Hepatocyte (in vitro differentiated cells): Measurements from ENCODE around the gene DMD. TPM values are rescaled to one million over a fixed set of nuclear protein-coding genes. Genes with fewer than 3 reads are reported as not detected.

Source experiments
- DNase-seq: peaks from one replicate; pipeline ENCODE4 v3.0.0-alpha.2; 2016; ENCODE audit warnings: low spot score
- H2AFZ ChIP-seq: fragments of 200-600 bp; sonication (generic); 2 replicates; pipeline ENCODE4 v1.6.0; 2016; ENCODE audit warnings: antibody characterized with exemption, mild to moderate bottlenecking
- H3K27ac ChIP-seq: fragments of 200-600 bp; sonication (generic); 2 replicates; pipeline ENCODE4 v1.5.1; 2016; ENCODE audit warnings: mild to moderate bottlenecking
- H3K27me3 ChIP-seq: fragments of 200-600 bp; sonication (generic); 2 replicates; pipeline ENCODE4 v1.6.1; 2016
- H3K36me3 ChIP-seq: fragments of 200-600 bp; sonication (generic); replicated peaks from 2 replicates; pipeline ENCODE4 v1.5.1; 2016; ENCODE audit warnings: low read depth; ENCODE audit not compliant: insufficient read depth
- H3K4me1 ChIP-seq: fragments of 200-600 bp; sonication (generic); 2 replicates; pipeline ENCODE4 v1.5.1; 2016; ENCODE audit warnings: mild to moderate bottlenecking, moderate library complexity; ENCODE audit not compliant: insufficient read depth
- H3K4me2 ChIP-seq: fragments of 200-600 bp; sonication (generic); 2 replicates; pipeline ENCODE4 v1.6.0; 2016
- H3K4me3 ChIP-seq: fragments of 200-600 bp; sonication (generic); 2 replicates; pipeline ENCODE4 v1.5.1; 2016; ENCODE audit warnings: mild to moderate bottlenecking
- H3K79me2 ChIP-seq: fragments of 200-600 bp; sonication (generic); 2 replicates; pipeline ENCODE4 v1.6.0; 2017; ENCODE audit warnings: mild to moderate bottlenecking
- H3K9me2 ChIP-seq: fragments of 200-600 bp; sonication (generic); replicated peaks from 2 replicates; pipeline ENCODE4 v1.6.0; 2017; ENCODE audit warnings: mild to moderate bottlenecking; ENCODE audit not compliant: insufficient read depth
- H3K9me3 ChIP-seq: fragments of 200-600 bp; sonication (generic); 2 replicates; pipeline ENCODE4 v1.5.1; 2016; ENCODE audit warnings: low read depth, mild to moderate bottlenecking
- H4K20me1 ChIP-seq: fragments of 200-600 bp; sonication (generic); 2 replicates; pipeline ENCODE4 v1.6.0; 2016; ENCODE audit warnings: mild to moderate bottlenecking; ENCODE audit not compliant: insufficient read depth, poor library complexity, severe bottlenecking
- CTCF ChIP-seq: fragments of 200-600 bp; sonication (generic); IDR thresholded peaks from 2 replicates; pipeline ENCODE4 v1.5.1; 2016; ENCODE audit warnings: antibody characterized with exemption, mild to moderate bottlenecking; ENCODE audit not compliant: poor library complexity
- EZH2 ChIP-seq: fragments of 200-600 bp; sonication (generic); IDR thresholded peaks from 2 replicates; pipeline ENCODE4 v1.6.1; 2016; ENCODE audit warnings: antibody characterized with exemption, mild to moderate bottlenecking, borderline replicate concordance
- EZH2phosphoT487 ChIP-seq: fragments of 200-600 bp; sonication (generic); IDR thresholded peaks from one replicate; pipeline ENCODE4 v1.6.1; 2018; ENCODE audit warnings: antibody characterized with exemption, mild to moderate bottlenecking, low read depth, moderate library complexity; ENCODE audit not compliant: unreplicated experiment, severe bottlenecking
- WGBS: methylation state at CpG from one replicate; pipeline ENCODE4 v1.1.6; 2016; ENCODE audit warnings: low lambda C conversion rate; ENCODE audit errors: missing lambda C conversion rate; 5-methylcytosine and 5-hydroxymethylcytosine counted together
- polyA plus RNA-seq: library from polyadenylated mRNA; unstranded; fragments of >200 nt; fragmentation: Nextera tagmentation; extraction: Ambion mirVana; gene quantifications from 2 replicates; pipeline ENCODE4 v1.2.1, GENCODE V29; 2016
- total RNA-seq: library from RNA; depleted of rRNA; stranded (reverse); fragments of >200 nt; gene quantifications from 2 replicates; pipeline ENCODE4 v1.2.3, GENCODE V29; 2014

Gene DMD
- total and polyA plus RNA-seq, 2 experiments from 2014 or later, result 14.2 to 27.8 TPM

- no peaks in the 10 kb centered on the region for H4K20me1 ChIP-seq
- no peaks in the 10 kb centered on the region for H3K9me2 ChIP-seq
- TF ChIP-seq EZH2, result no peak
- TF ChIP-seq EZH2phosphoT487, result no peak
- TF ChIP-seq CTCF, result no peak
- peaks cover 3% of the 10 kb centered on the region for H3K79me2 ChIP-seq
- H3K4me1 ChIP-seq, result no peaks in the 10 kb centered on the region
- DNase-seq, result no peak
- H2AFZ ChIP-seq, result no peak overlapping the region
- no peak overlapping the region for H3K4me3 ChIP-seq
- H3K36me3 ChIP-seq, result no peaks in the 10 kb centered on the region
- no peaks in the 10 kb centered on the region for H3K9me3 ChIP-seq
- H3K27ac ChIP-seq, result no peak overlapping the region
- H3K4me2 ChIP-seq, result no peak overlapping the region
- 73% methylated on average over 4 of the region's 4 CpGs for WGBS
- no peaks in the 10 kb centered on the region for H3K27me3 ChIP-seq
These were observed 1953.2 kb downstream of the DMD start for GRCh38 chrX:31258166-31258565.

GRCh38 chrX:31255310-31256033 is 1955.9 kb downstream of the DMD start:
- no peak overlapping the region for H3K27ac ChIP-seq
- WGBS, result 75% methylated on average over 9 of the region's 9 CpGs
- H3K9me3 ChIP-seq, result no peaks in the 10 kb centered on the region
- no peaks in the 10 kb centered on the region for H3K79me2 ChIP-seq
- no peak overlapping the region for H2AFZ ChIP-seq
- H3K4me2 ChIP-seq, result no peak overlapping the region
- H3K9me2 ChIP-seq, result no peaks in the 10 kb centered on the region
- TF ChIP-seq EZH2, result no peak
- TF ChIP-seq CTCF, result no peak
- TF ChIP-seq EZH2phosphoT487, result no peak
- no peak overlapping the region for H3K4me3 ChIP-seq
- DNase-seq, result no peak
- no peaks in the 10 kb centered on the region for H3K36me3 ChIP-seq
- H3K27me3 ChIP-seq, result no peaks in the 10 kb centered on the region
- H3K4me1 ChIP-seq, result no peaks in the 10 kb centered on the region
- no peaks in the 10 kb centered on the region for H4K20me1 ChIP-seq

- no peaks in the 10 kb centered on the region for H3K27me3 ChIP-seq
- no peaks in the 10 kb centered on the region for H4K20me1 ChIP-seq
- DNase-seq, result no peak
- H3K27ac ChIP-seq, result no peak overlapping the region
- no peak overlapping the region for H3K4me3 ChIP-seq
- H3K36me3 ChIP-seq, result no peaks in the 10 kb centered on the region
- H2AFZ ChIP-seq, result no peak overlapping the region
- no peaks in the 10 kb centered on the region for H3K79me2 ChIP-seq
- no peaks in the 10 kb centered on the region for H3K4me1 ChIP-seq
- TF ChIP-seq CTCF (no peak), EZH2 (no peak), EZH2phosphoT487 (no peak)
- H3K4me2 ChIP-seq, result no peak overlapping the region
- no peaks in the 10 kb centered on the region for H3K9me3 ChIP-seq
- 90% methylated on average over 3 of the region's 3 CpGs for WGBS
- H3K9me2 ChIP-seq, result no peaks in the 10 kb centered on the region
These were observed 1959.2 kb downstream of the DMD start for GRCh38 chrX:31252133-31252532.
